Parathyroid adenoma (tissue), 2 donors: ENCODE results near the gene PCSK2.

Experiments used
- H2AFZ ChIP-seq: fragments of 300-600 bp; sonication (generic); one replicate; pipeline ENCODE4 v1.7.0; 2017; ENCODE audit warnings: antibody characterized with exemption, mild to moderate bottlenecking
- H3K27ac ChIP-seq: fragments of 300-600 bp; sonication (generic); one replicate; pipeline ENCODE4 v1.7.0; 2017
- H3K27me3 ChIP-seq: fragments of 300-600 bp; sonication (generic); one replicate; pipeline ENCODE4 v1.7.0; 2017; ENCODE audit warnings: low read length; ENCODE audit not compliant: control insufficient read depth, insufficient read depth
- H3K36me3 ChIP-seq: fragments of 300-600 bp; sonication (generic); one replicate; pipeline ENCODE4 v1.7.0; 2017; ENCODE audit warnings: low read length; ENCODE audit not compliant: control insufficient read depth, insufficient read depth
- H3K4me1 ChIP-seq: fragments of 300-600 bp; sonication (generic); one replicate; pipeline ENCODE4 v1.7.0; 2017; ENCODE audit warnings: control low read depth
- H3K4me2 ChIP-seq: fragments of 300-600 bp; sonication (generic); one replicate; pipeline ENCODE4 v1.7.0; 2017; ENCODE audit warnings: low read length
- H3K4me3 ChIP-seq: fragments of 300-600 bp; sonication (generic); one replicate; pipeline ENCODE4 v1.7.0; 2017; ENCODE audit warnings: low read depth, low read length
- H3K79me2 ChIP-seq: fragments of 300-600 bp; sonication (generic); one replicate; pipeline ENCODE4 v1.7.0; 2017; ENCODE audit warnings: control low read depth
- H3K9ac ChIP-seq: fragments of 300-600 bp; sonication (generic); one replicate; pipeline ENCODE4 v1.7.0; 2017; ENCODE audit warnings: mild to moderate bottlenecking
- H3K9me3 ChIP-seq: fragments of 300-600 bp; sonication (generic); one replicate; pipeline ENCODE4 v1.7.0; 2017; ENCODE audit warnings: low read length; ENCODE audit not compliant: control insufficient read depth
- TF ChIP-seq, protein P1 (sequence below): fragments of 300-600 bp; sonication (generic); IDR thresholded peaks from one replicate; pipeline ENCODE4 v1.7.0; 2017; ENCODE audit warnings: antibody characterized with exemption, mild to moderate bottlenecking
- donor health status: primary hyperparathyroidism.

Gene PCSK2

GRCh38 chr20:17374086-17374485 lies 147.2 kb downstream of the PCSK2 start:
- H3K4me2 ChIP-seq = no peak overlapping the region
- H3K27me3 ChIP-seq = no peaks in the 10 kb centered on the region
- no peak overlapping the region for H2AFZ ChIP-seq
- no peak overlapping the region for H3K9ac ChIP-seq
- TF ChIP-seq, protein P1, sequence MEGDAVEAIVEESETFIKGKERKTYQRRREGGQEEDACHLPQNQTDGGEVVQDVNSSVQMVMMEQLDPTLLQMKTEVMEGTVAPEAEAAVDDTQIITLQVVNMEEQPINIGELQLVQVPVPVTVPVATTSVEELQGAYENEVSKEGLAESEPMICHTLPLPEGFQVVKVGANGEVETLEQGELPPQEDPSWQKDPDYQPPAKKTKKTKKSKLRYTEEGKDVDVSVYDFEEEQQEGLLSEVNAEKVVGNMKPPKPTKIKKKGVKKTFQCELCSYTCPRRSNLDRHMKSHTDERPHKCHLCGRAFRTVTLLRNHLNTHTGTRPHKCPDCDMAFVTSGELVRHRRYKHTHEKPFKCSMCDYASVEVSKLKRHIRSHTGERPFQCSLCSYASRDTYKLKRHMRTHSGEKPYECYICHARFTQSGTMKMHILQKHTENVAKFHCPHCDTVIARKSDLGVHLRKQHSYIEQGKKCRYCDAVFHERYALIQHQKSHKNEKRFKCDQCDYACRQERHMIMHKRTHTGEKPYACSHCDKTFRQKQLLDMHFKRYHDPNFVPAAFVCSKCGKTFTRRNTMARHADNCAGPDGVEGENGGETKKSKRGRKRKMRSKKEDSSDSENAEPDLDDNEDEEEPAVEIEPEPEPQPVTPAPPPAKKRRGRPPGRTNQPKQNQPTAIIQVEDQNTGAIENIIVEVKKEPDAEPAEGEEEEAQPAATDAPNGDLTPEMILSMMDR = no peak
- no peaks in the 10 kb centered on the region for H3K9me3 ChIP-seq
- no peak overlapping the region for H3K27ac ChIP-seq
- H3K36me3 ChIP-seq = no peaks in the 10 kb centered on the region
- no peaks in the 10 kb centered on the region for H3K4me1 ChIP-seq
- H3K4me3 ChIP-seq = no peak overlapping the region
- H3K79me2 ChIP-seq = no peaks in the 10 kb centered on the region

DNA sequence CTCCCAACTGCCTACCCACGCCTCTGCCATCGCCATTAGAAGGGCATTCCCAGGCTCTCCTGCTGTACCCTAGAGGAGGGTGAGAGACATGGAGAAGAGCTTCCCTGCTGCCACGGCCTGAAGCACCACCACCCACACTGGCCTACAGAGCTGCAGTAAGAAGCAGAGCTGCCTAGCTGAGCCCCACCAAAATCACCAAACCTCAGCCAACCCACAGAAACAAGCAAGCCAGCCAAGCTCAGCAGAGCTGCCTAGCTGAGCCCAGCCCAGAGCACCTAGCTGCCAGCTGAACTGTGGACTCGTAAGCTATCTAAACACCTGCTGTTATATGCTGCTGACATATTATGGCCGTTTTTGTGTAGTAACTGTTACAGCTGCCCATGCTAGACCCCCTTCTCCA lies 149.2 kb downstream of the PCSK2 start:
- Histone ChIP-seq H3K27me3 (no peaks in the 10 kb centered on the region), H3K4me1 (no peaks in the 10 kb centered on the region), H3K9me3 (no peaks in the 10 kb centered on the region), H3K4me3 (no peak overlapping the region), H3K36me3 (no peaks in the 10 kb centered on the region), H3K9ac (no peak overlapping the region), H3K79me2 (no peaks in the 10 kb centered on the region), H3K4me2 (no peak overlapping the region), H2AFZ (no peak overlapping the region), H3K27ac (no peak overlapping the region)
- TF ChIP-seq, protein P1 = no peak

- H3K4me2 ChIP-seq = no peak overlapping the region
- no peaks in the 10 kb centered on the region for H3K36me3 ChIP-seq
- no peaks in the 10 kb centered on the region for H3K27me3 ChIP-seq
- no peaks in the 10 kb centered on the region for H3K79me2 ChIP-seq
- no peak overlapping the region for H2AFZ ChIP-seq
- TF ChIP-seq, protein P1 = no peak
- H3K27ac ChIP-seq = no peak overlapping the region
- no peak overlapping the region for H3K4me3 ChIP-seq
- no peaks in the 10 kb centered on the region for H3K4me1 ChIP-seq
- H3K9ac ChIP-seq = no peak overlapping the region
- no peaks in the 10 kb centered on the region for H3K9me3 ChIP-seq
Observed at GRCh38 chr20:17377231-17377630, 150.4 kb downstream of the PCSK2 start.

DNA sequence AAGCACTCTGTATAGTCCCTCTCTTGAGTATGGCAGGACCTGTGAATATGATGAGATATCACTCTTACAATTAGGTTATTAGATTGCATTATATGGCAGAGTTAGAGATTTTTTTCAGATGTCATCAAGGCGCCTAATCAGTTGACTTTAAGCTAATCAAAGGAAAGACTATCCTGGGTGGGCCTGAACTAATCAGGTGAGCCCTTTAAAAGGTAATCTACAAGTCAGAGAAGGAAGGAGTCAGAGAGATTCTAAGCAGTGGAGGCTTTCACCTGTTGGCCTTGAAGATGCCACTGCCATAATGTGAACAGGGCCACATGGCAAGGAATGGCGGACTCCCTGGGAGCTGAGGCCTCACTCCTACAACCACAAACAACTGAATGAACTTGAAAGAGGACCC lies 152.8 kb downstream of the PCSK2 start:
- no peak overlapping the region for H3K9ac ChIP-seq
- H3K9me3 ChIP-seq = no peaks in the 10 kb centered on the region
- no peaks in the 10 kb centered on the region for H3K79me2 ChIP-seq
- H3K4me2 ChIP-seq = no peak overlapping the region
- no peak overlapping the region for H3K4me3 ChIP-seq
- TF ChIP-seq, protein P1 = no peak
- no peaks in the 10 kb centered on the region for H3K4me1 ChIP-seq
- no peaks in the 10 kb centered on the region for H3K27me3 ChIP-seq
- no peak overlapping the region for H3K27ac ChIP-seq
- no peaks in the 10 kb centered on the region for H3K36me3 ChIP-seq
- H2AFZ ChIP-seq = no peak overlapping the region

DNA sequence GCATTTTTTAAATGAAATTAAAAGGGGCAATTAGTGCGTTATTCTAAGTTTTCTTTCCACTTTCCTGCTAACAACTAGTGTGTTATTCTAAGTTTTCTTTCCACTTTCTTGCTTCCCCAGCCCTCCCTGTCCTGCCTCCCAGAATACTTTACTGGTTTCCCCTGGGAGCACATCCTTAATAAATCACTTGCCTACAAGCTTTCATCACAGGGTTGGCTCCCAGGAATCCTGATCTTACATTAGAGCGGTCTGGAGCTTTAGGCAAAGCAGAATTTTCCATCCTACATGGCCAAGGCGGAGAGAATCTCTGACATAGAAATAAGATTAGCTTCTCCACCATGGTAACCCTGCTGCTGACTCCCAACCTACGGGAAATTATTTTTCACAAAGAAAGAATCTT lies 154.0 kb downstream of the PCSK2 start:
- no peaks in the 10 kb centered on the region for H3K79me2 ChIP-seq
- H3K9me3 ChIP-seq = no peaks in the 10 kb centered on the region
- no peak overlapping the region for H3K4me2 ChIP-seq
- TF ChIP-seq, protein P1 = no peak
- no peak overlapping the region for H3K4me3 ChIP-seq
- no peak overlapping the region for H3K9ac ChIP-seq
- H3K27me3 ChIP-seq = no peaks in the 10 kb centered on the region
- H3K36me3 ChIP-seq = no peaks in the 10 kb centered on the region
- H3K4me1 ChIP-seq = no peaks in the 10 kb centered on the region
- no peak overlapping the region for H2AFZ ChIP-seq
- H3K27ac ChIP-seq = no peak overlapping the region
